NCI-H82 treated with DMSO at 0.1 percent for 48 hours (cell line): Measurements from ENCODE around the gene RUSF1.
"Not testable (repeated sequence)": the region's sequence is repeated elsewhere in the genome, so short reads cannot be mapped to it uniquely, and the experiment has no call there.

Experiments used
- DNase-seq: peaks from one replicate; lab custom pipeline; 2025; ENCODE audit not compliant: unreplicated experiment; lab: John Stamatoyannopoulos, UW

RUSF1 gene

GRCh38 chr16:31507929-31508705, at the start of gene RUSF1:
Gene RUSF1, minus strand, starts transcription at chr16:31508391. Its CDS starts 18 bp downstream, at chr16:31508373.
- DNase-seq: peak; percentile 18

- no peak for DNase-seq
Observed at GRCh38 chr16:31542763-31543162, 34.6 kb upstream of the RUSF1 start.

DNA sequence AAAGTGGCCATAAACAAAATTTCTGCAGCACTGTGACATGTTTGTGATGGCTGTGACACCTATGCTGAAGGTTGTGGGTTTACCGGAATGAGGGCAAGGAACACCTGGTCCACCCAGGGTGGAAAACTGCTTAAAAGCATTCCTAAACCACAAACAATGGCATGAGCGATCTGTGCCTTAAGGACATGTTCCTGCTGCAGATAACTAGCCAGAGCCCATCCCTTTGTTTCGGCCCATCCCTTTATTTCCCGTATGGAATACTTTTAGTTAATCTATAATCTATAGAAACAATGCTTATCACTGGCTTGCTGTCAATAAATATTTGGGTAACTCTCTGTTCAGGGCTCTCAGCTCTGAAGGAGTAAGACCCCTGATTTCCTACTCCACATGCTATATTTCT, 31.6 kb upstream of the RUSF1 start:
- not testable (repeated sequence) for DNase-seq

DNA sequence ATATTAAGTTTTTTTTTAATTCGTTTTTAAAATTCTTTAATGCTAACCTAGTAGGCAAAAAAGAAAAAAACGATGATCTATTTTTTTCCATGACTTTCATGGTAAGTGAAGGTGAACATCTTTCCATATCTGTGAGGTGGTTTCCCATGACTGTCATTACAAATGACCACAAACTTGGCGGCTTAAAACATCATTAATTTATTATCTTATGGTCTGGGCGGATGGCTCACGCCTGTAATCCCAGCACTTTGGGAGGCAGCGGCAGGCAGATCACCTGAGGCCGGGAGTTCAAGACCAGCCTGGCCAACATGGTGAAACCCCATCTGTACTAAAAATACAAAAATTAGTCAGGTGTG, 30.0 kb upstream of the RUSF1 start:
- DNase-seq: not testable (repeated sequence)

GRCh38 chr16:31537362-31538242, 29.4 kb upstream of the RUSF1 start:
- DNase-seq: no peak

DNA sequence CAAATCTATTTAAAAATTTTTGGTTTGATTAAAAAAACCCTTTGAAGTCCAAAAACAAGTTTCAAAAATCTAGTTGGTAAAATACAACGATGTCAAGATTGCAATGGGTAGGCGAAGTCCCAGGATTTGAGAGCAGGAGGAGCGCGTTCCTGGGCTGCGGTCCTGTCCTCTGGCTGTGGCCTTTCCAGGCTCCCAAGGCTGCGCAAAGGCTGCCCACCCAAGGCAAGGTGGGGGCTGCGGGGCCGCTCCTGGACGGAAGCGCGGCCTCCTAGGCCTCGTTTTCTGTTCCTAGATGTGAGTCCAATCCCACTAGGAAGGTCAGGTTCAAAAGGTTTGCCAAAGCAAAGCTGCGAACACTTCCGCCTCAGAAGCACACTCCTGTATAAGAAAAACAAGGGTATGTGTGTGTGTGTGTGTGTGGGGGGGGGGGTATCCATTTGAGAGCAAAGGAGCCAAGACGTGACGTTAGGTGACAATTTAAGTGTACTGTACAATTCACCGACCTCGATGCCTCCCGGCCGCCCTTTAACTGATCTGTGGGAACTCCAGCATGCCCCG, 28.7 kb upstream of the RUSF1 start:
- no peak for DNase-seq

DNA sequence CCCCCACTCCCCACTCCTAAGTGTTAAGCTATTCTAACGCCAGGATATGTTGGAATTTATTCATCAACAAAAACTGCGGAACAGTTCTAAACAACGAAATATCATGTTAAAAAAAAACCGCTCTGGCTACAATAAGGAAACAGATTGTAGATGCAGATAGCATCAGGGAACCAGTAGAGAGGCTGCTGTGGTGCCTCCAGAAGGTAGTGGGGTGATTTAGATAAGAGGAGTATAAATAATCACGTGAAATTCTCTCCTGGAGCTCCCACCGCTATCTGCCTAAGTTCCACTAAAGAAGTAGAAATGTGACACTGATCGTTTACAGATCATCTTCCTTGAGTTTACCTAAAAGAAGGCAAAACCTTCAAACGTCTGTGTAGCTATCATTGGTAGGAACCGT, 27.5 kb upstream of the RUSF1 start:
- DNase-seq: no peak

- DNase-seq: no peak
Observed at GRCh38 chr16:31532896-31533295, 24.7 kb upstream of the RUSF1 start.

- no peak for DNase-seq
Observed at GRCh38 chr16:31532120-31532519, 23.9 kb upstream of the RUSF1 start.

DNA sequence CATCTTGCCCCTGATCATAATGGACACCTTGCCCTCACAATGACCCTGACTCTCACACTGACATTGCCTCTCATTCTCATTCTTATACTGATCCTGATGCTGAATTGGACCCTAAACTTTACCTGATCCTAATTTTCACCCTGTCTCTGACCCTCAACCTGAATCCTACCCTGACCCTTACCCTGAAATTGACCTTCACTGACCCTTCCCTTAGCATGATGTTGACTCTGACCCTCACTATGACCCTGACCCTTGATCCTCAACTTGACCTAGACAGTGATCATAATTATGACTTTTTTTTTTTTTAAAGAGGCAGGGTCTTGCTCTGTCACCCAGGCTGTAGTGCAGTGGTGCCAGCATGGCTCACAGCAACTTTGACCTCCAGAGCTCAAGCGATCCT, 22.9 kb upstream of the RUSF1 start:
- DNase-seq: no peak

GRCh38 chr16:31530405-31530804, 22.2 kb upstream of the RUSF1 start:
- DNase-seq: no peak

DNA sequence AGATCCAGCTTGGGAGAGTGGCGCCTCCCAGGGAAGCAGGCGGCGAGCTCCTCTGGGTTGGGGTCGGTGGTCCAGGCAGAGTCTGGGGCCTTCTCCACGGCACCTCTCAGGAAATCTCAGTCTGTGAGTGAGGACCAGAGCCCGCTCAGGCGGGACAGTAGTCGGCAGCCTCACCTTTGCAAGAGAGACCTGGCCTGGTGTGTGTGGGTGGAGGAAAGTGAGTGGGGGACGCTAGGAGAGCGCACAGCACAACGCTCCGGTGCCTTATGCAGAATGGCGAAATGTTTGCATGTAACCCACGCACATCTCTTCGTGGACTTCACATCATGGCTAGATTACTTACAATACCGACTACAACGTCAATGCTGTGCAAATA, 21.7 kb upstream of the RUSF1 start:
- DNase-seq: no peak

DNA sequence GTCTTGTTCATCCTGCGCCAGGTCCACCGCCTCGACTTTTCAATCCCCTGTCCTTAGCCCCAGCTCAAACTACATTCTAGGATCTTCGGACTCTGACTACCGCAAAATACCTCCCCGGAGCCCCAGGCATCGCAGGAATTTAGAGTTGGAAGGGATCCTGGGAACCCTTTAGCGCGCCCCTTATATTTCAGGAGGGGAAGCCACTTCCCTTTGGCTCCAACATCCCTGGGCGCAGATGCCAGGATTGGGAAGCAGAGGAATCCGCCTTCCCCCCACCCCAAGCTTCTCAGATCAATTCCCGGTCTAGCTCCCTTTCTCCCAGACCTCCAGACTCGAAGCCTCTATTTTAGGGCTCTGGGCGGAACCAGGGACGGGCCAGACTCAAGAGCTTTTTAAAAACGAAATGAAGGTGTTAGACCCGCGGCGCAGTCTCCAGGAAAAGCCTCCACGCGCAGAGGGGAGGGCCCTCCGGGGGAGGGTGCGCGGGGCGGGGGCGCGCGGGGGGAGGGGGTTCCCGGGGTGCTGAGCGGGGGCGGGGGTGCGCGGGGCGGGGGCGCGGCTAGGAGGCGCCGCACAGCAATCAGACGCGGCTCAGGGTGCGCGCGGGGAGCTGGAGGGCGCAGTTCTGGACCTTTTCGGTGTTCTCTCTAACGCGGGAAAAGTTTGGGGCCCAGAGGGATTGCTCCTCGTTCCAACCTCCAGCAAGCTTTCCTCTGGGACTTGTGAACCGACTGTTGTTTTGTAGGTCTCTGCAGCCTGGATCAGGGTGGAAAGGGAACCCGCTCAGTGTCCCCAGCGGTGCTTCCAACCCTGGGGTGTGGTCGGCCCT, 21.1 kb upstream of the RUSF1 start:
- DNase-seq: no peak

DNA sequence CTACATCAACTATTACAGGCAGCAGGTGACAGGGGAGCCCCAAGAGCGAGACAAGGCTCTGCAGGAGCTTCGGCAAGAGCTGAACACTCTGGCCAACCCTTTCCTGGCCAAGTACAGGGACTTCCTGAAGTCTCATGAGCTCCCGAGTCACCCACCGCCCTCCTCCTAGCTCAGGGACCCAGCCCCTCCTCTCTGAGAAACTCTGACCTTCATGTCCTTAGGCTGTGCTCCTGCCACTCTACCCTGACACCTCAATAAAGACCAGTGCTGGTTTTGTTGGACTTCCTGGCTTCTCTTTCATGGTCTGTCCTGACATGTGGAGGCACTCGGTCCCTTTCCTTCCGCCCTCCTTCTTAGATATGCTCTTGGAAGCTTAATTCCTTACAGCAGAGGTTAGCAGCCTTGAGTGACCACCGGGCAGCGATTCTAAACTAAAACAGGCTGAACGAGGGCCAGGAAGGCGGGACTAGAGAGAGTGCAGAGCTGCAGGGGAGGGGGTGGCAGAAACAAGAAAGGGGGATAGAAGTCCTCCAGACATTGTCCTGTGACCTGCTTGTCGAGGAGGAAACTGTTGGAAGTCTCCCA, 20.4 kb upstream of the RUSF1 start:
- DNase-seq: no peak

- DNase-seq: no peak
Observed at GRCh38 chr16:31527734-31528274, 19.6 kb upstream of the RUSF1 start, which contains the start of gene AHSP. Gene AHSP, plus strand, starts transcription at chr16:31527900. Its CDS starts 240 bp downstream, at chr16:31528140.

DNA sequence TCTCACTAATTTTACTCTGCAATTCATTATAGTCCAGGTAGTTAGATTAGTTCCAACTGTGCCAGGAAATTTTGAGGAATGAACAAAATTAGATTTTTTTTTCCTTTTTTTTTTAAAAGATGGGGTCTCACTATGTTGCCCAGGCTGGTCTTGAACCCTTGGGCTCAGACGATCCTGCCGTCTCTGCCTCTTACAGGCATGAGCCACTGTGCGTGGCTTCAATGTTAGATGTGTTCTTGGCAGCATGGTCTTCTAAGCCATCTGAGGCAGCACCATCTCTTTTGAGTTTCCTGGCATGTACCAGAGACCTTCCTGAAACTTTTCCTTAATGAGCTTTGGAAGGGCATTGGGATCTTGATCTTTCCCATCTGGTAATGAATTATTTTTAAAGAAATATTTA, 16.9 kb upstream of the RUSF1 start:
- DNase-seq: no peak

- DNase-seq: not testable (repeated sequence)
Observed at GRCh38 chr16:31523768-31524167, 15.6 kb upstream of the RUSF1 start.

GRCh38 chr16:31522071-31522470, 13.9 kb upstream of the RUSF1 start:
- no peak for DNase-seq

GRCh38 chr16:31521368-31521767, 13.2 kb upstream of the RUSF1 start:
- no peak for DNase-seq

- DNase-seq: no peak
Observed at GRCh38 chr16:31519759-31520431, 11.7 kb upstream of the RUSF1 start.
